Stimulated activated CD8-positive, alpha-beta memory T cell treated with anti-CD3 and anti-CD28 coated beads, Interleukin-7, amount 100 ng/mL, for 4 hours (primary cell): ENCODE measurements around the gene SDHAF2.
"Not testable (repeated sequence)": the region's sequence is repeated elsewhere in the genome, so short reads cannot be mapped to it uniquely, and the experiment has no call there.

Source experiments
- DNase-seq, 2 donors: peaks; one replicate each; pipeline ENCODE4 v3.0.0-alpha.2; 2020; ENCODE audit warnings: low read depth in 2 of 2

SDHAF2 gene

DNA sequence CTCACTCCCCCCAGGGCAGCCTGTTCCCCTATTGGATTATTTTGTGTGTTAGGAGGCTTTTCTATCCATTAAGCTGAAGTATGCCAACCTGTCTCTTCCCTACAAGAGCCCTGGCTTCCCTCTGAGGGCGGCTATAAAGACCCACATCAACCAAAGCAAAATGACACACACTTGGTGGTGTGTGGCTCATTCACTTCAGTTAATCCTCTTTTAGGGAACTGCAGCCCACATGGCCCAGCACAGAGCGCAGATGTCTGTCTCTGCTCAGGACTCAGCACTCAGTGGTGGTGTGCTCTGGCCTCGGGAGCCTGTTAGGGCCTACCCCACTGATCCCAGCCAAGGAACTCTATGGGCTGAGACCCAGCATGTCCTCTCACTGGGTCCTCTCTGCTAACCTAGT lies 46.4 kb downstream of the SDHAF2 start:
- DNase-seq, result no peak

DNA sequence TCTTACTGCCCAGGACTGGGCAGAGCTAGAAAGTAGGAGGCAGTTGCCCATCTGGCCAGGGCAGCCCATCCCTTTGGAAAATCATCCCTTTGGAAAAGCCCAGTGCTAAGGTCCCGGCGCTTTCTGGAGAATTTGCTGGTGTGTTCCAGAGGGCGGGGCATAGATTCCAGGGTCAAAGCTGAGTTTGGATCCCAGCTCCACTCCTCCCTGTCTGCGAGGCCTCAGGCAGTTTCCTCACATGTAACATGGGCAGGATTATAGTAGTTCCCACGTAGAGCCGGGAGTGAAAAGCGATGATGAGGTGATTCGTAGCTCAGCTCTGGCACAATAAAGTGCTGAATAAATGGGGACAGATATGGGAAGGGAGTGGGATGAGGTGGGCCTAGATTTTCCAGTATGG lies 47.2 kb downstream of the SDHAF2 start:
- DNase-seq, result no peak

DNA sequence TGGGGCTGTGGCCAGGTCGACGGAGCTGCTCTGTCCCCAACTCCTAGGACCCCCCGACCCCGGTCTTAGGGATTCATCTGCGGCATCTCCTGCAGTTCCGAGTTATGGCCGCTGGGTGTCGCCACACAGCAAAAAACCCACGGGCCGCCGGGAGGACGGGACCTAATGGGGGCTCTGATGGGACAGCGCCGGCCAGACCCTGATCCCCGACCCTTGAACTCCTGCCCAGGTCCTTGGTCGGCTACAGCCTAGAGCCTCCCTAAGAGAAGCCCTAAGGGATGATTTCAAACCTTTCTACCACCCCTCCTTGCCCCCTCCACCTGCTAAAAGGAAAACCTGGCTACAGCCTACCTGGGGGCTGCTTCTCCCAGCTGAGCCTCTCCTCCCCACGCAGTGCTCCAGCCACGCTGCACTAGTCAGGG lies 47.8 kb downstream of the SDHAF2 start:
- peak; percentile 26 to 40 for DNase-seq

DNA sequence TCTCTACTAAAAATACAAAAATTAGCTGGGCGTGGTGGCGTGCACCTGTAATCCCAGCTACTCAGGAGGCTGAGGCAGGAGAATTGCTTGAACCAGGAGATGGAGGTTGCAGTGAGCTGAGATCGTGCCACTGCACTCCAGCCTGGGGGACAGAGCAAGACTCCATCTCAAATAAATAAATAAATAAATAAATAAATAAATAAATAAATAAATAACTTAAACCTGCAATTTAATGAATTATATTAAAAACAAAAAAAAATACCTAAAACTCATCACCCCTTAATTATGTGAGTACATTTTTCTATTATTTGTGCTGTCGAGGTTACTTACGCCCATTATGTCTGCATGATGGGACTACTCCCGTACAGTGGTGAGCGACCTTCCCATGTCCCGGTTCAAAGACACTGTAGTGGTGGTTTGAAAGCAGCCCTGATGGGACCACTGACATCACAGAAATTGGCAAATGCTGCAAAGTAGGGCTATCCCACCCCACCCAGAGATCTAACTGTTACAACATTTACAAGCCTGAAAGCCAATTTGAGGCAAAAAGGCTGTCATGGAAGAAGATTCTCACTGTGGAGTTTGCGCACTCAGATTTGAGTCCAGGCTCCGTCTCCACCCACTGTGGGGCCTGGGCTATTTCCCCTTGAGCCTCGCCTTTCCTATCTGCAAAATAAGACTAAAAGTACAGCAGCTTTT lies 49.6 kb downstream of the SDHAF2 start:
- DNase-seq, result not testable (repeated sequence)

DNA sequence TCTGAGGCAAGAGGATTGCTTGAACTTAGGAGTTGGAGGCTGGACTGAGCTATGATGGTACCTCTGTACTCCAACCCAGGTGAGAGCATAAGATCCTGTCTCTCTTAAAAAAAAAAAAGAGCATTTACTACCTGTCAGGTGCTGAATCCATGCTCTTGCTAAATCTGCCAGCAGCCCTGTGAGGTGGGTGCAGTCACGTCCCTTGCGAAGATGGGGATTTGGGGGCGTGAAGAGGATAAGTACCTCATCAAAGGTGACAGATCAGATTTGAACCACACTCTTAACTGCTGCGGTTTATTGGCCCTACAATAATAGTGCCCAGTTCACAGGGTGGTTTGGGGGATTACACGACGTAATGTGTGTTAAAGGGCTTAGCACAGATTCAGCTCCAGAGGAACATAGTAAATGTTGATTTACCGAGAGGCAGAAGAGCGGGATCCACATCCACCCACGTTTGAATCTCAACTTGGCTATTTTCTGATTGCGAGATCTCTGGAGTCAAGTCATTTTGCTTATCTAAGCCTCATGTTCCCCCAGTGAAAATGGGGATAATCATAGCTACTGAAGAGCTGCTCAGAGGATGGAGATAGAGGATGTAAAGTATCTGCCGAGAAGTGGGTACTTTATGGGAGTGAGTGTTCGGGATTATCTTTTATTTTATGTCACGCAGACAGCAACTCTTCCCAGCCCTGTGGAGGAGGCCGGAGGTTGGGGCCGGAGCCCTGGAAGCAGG lies 50.5 kb downstream of the SDHAF2 start:
- DNase-seq, result no peak

DNA sequence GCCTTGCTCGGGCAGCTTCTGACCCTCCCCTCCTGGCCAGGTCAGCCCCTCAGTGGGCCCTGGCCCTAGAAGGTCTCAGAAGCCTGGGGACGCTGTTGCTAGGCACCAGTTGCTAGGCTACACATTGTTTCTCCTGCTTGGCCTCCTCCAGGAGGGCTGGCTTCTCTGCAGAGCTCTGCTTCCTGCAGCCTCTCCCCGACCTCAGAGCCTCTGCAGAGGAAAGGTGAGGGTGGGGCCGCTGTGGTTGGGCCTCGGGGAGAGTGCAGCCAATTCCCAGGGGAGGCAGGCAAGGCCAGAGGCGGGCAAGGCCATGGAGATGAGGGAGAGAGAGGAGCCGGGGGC lies 51.0 kb downstream of the SDHAF2 start:
- DNase-seq, result no peak

DNA sequence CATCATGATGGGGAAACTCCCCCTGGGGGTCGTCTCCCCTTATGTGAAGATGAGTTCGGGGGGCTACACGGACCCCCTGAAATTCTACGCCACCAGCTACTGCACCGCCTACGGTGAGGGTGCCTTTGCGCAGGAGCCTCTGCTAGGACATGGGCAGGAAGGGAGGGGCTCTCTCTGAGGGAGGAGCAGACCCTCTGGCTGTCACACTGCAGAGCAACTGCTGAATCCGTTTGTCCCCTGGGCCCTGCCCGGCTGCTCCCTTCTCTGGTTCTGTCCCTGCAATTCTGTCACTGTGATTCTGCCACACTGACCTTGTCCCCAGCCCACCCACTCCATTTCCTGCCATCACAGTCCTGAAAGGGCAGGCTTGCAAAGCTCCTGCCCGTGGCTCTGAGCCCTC lies 51.9 kb downstream of the SDHAF2 start:
- DNase-seq, result no peak

DNA sequence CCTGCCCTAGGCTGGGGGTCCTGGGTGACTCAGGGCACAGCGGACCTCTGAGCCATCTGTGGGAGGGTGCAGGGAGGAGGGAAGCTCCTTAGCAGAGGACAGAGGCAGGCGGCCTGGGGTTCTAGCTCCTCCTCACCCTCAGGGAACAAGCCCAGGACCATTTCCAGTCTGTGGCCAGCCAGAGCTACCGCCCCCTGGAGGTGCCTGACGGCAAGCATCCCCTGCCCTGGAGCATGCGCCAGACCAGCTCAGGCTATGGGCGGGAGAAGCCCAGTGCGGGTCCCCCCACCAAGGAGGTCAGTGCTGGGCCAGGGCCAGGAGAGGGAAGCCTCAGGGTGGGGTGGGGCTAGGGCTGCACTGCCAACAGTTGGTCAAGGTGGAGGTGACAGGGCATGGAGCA lies 52.6 kb downstream of the SDHAF2 start:
- DNase-seq, result no peak

DNA sequence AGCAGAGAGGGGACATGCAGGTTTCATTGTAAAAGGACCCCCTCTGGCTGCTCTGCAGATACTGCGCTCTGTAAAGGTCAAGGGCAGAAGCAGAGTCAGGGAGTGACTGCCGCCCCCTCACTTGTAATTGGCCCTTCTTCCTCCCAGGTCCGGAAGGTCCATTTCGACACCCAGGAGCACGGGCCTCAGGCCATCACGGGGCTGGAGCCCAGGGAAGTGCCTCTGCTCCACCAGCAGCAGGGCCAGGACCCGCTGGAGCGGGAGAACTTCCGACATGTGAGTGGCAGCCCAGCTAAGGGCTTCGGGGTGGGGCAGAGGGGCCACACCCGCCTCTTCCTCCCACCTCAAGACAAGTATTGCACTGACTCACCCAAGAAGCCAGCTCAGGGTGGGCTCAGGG lies 54.6 kb downstream of the SDHAF2 start:
- DNase-seq, result no peak

DNA sequence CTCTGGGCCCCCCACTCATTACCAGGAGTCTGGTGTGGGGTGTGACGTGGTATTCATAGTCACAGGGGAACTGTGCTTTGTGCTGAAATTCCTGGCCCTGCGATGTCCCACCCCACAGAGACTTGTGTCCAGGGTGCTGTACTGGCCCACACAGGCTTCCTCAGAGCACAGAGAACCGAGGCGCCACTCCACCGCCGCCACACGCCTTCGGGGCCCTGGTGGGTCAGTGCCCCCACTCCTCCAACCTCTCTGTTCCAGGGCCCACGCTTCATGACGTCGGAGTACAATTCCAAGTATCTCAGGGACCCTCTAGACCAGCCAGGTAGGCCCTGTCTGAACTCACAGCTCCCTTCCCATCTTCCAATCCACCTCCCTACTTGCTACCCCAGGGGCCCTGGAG lies 55.2 kb downstream of the SDHAF2 start:
- DNase-seq, result no peak

DNA sequence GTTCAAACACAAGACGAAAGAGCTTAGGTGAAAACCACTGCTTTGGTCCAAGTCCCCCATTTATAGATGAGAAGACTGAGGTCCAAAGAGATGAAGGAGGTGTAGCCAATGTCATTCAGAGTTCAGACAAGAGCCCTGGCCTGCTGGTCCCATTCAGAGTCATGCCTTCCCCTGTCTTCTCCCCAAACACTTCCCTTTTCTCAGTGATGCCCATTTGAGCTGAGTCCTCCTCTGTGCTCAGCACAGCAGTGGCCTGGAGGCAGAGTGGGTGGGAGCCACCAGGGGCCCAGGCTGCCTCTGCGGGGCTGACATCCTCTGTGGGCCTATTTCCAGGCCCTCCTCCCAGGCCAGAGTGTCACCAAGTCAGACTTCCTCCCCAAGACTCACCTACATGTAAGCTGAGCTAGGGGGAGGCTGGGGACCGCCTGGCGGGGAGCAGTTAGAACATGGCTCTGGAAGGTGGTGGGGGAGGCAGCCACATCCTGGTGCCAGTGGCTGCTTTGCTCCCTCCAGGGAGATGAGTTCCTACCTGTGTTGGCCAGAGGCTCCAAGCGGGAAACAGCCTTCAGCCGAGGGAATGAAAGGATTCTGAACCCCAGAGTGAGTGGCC lies 56.2 kb downstream of the SDHAF2 start:
- no peak for DNase-seq

DNA sequence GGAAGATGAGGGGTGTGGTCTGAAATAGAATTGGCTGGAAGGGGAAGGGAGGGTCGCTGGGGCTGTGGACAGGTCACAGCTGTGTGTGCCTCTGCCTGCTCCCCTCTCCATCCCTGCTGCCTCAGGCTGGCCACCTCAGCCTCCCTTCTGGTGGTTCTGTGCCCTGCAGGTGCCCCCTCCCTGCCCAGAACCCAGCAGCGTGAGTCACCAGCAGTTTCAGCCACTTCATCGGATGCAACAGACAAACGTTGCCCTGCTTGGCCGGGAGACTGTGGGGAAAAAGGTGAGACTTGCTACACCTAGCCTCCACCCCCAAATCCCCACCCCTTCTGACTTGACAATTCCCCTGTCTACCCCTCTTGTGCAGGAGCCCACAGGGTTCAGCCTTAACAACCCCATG lies 56.9 kb downstream of the SDHAF2 start:
- no peak for DNase-seq

DNA sequence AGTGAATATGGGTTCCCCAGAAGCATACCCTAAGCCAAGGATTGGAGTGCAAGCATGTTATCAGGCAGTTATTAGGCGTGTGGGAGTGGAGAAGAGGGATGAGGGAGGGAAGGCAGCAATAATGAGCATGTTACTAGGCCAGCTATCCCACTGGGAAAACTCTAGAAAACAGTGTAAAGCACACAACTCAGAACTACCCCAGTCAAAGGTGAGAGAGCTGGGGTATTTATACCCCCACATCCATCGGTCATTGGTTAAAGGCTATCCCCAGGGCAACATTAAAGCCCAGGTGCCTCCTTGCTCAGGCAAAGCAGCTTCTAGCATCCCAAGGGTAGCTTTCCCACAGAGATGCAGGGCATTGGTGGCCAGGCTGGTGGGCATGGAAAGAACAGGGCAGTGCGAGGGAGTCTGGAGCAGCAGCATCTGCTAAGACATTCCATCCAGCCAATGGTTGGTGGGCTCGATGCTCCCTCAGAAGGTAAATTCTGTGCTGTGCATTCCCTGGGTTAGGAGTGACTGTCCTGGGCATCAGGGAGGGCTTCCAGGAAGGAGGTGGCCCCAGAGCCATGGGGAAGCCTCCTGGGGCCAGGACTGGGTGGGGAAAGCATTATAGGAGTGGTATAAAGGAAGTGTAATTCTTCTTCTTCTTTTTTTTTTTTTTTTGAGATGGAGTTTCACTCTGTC lies 57.6 kb downstream of the SDHAF2 start:
- DNase-seq, result no peak

DNA sequence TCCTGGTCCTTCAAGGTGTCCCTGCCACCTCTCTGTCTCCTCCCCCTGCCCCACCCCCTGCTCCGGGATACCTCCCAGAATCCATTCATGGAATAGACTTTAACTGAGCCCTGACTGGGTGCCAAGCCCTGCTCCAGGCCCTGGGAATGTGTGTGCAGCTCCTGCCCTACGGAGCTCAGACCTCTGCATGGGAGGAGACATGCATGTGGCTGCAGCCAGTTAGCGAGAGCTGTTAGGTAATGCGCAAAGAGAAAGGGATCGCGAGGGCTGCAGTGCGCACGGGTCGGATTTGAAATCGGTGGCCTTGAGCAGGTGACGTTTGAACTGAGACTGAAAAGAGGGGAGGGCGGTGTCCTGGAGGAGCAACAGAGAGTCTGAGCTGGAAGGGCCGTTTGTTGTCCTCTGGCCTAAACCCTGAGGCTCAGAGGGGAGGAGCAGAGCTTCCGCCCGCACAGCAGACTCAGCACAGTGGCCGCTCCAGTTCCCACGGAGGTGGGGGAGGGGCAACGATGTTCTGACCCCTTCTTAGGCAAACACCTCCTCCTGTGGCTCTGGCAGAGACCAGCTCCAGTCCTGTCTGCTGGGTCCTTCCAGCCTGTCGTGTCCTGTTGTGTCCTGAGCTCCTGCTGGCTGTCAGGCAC lies 58.8 kb downstream of the SDHAF2 start:
- no peak for DNase-seq

DNA sequence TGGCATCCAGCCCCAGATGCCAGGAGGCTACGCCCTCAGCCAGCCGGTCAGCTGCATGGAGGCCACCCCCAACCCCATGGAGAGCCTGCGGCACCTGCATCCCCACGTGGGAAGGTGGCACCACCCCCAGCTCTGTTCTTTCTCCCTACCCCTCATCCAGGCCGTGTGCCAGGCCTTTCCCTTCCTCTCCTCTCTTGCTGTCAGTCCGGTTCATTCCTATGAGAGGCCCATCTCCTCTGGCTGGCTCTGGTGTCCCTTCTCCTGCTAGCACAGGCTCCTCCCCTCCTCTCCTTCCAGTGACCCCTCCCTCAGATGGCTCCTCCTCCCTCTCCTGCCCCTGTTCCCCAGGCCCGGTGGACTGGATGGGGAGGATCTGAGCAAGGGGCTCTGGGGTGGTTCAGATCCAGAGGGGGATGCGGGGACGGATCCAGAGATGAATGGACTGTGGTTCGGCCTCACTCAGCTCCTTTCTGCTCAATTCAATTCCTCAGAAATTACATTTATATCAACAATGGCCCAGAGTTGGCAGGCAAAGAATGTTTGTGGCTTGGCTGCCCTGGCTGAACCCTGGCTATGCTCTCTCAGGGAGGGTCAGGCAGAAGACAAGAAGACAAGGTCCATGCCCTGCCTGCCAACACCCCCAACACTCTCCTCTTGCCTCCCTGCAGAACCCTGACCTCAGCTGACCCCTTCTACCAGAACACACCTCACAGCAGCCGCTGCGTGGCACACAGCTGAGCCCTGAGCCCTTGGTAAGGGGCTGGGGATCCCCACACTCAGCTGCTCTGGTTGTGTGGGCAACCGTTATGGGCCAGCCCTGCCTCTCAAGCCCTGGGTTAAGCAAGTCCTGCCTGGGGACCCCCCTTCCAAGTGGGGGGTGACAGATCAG lies 60.2 kb downstream of the SDHAF2 start:
- DNase-seq, result no peak

DNA sequence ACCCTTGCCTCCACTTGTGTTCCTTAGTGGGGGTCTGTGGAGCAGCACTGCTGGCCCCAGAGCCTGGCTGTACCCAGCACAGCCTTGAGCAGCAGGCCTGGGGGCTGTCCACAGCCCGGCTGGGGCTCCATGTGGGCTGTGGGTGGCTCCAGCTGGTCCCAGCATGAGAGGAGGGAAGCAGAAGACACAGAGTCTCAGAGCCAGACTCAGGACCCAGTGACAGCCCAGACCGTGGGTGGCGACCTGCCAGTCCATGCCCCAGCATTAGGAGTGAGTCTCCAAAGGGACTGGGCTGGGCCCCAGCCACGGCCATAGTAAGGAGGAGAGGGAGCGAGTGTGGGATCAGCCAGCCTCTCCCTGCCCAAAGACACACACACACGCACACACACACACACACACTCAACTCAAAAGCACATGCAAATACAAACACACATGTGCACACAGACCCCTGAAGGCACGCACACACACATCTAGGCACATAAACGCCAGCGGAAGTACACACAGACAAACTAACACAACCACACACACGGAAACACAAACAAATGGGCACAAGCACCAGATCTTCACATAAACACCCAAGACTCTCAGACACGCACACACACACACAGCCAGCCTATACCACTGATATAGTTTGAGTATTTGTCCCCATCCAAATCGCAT lies 61.9 kb downstream of the SDHAF2 start:
- no peak for DNase-seq

DNA sequence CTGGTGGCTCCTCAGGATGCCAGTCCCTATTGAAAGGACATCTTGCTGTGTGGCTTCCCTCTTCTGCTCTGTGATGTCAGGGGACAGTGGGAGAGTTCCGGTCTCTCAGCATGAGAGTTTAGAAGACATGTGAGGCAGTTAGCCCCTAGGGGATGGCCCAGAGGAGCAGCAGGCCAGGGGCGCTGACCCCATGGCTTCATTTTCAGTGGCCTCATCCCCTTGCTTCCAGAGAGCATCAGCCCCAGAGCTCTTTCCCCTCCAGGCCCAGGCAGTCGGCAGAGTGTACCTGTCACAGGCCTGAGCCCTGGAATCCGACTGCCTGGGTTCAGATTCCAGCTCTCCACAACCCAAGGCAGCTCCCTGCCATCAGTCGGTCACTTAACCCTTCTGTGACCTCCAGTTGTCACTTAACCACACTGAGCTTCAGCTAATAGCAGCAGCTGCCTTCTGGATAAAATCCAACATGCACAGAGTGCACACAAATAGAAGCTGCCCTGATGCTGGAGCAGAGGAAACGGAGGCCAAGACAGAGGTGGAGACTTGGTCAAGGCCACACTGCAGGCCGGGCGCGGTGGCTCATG lies 64.5 kb downstream of the SDHAF2 start:
- DNase-seq, result no peak

DNA sequence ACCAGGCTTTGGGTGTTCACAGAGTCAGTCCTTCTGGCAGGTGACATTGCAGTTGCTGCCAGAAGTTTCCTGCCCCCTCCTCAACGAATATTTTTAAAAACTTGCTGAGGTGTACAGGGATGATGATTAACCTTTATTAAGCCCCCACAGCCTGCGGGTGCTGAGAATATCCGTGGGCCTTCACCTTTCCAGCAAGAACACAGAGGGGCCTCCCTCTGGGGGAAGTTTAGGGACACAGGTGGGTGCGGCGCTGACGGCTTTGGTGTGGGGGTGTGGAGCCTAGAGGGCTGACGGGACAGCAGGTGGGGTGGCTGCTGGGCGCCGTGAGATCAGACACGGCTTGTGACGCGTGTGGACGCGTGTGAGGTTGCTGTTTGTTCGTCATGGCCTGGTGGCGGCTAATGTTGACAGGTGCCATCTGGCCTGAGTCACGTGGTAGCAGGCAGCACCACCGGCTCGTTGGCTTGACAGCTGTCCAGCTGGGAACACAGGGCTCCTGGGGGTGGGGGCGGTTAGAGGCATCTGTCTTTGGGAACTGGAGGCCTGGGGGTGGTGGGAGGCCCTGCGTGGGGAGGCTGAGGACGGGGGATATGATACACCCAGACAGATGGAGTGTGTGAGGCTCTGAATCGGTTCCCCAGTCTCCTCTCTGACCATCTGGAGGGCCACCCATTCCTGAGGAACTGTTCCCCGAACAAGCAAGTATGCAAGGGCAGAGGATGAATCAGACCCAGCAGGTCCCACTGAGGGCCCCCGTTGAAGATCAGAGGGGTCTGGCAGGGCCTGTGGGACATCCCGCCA lies 66.1 kb downstream of the SDHAF2 start:
- DNase-seq, result no peak
